ENCODE measurements around the gene TP63.

The TP63 gene

GRCh38 chr3:189824629-189825312 lies 193.6 kb downstream of the TP63 start:
- DNase-seq, result no peak

DNA sequence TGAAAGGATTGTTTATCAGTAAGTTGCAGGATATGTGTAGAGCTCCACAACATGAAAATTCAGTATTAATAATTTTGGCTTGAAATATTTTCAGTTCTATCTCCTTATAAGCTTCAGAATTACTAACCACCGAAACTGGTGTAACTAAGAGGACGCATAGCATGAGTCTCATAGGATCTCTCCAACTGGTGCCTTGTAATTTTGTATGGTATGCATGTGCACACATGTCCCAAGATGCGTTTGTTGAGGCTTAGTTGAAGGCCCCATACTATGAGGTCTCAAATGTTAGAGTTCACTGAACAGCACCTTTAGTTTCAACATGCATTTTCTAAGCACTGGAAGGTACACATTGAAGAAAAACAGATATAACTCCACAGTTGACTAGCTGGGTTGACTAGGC lies 195.4 kb downstream of the TP63 start:
- DNase-seq, result no peak

DNA sequence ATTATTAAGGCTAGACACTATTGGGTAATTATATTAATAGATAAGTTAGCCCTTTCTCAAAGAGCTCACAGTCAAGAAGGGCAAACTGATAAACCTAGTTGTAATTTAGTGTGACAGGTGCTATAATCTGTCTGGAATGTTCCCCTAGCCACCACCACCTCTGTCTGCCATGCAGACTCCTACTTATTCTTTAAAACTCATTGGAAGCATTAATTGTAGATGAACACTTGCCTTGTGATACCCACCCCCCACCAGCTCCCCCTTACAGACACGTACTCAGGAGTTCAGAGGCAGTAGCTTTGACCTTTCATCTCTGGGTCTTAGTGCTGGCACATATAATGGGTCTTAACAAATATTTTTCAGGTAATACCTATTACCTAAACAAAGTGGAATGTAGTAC lies 195.9 kb downstream of the TP63 start:
- no peak for DNase-seq

DNA sequence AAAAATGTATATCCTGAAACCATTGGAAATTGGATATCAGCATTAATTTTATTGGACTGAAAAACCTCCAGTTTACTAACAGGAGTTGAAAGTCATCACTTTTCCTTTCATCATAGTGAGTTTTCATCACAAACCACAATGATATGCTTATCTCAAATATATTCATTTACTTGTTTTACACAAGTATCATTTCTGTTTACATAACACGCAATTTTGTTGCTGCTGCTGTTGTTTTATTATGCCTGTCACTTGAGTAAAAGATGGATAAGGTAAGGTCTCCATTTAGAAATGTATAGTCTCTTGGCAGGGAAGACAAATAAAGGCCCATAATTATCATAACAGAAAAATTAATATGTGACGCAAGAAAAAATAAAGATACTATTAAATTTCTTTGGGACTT lies 199.2 kb downstream of the TP63 start:
- DNase-seq, result no peak

DNA sequence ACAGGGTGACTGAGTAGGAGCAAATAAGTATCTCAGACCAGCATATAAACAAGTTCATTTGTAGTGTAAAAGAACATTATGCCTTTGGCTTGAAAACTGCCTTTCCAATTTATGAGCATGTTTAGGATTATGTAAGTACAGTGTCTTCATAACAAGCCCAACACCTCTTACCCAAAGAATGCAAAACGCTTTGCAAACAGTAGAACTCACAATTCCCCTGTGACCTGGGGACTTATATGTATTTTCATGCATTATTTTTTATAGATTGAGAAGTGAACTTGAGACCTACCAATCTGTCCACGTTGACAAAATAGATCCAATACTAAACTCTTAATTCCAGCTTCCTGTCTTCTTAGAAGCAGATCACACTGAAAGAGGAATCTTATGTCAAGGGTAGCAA lies 202.1 kb downstream of the TP63 start:
- no peak for DNase-seq

GRCh38 chr3:189833996-189834395 lies 202.8 kb downstream of the TP63 start:
- DNase-seq, result no peak

DNA sequence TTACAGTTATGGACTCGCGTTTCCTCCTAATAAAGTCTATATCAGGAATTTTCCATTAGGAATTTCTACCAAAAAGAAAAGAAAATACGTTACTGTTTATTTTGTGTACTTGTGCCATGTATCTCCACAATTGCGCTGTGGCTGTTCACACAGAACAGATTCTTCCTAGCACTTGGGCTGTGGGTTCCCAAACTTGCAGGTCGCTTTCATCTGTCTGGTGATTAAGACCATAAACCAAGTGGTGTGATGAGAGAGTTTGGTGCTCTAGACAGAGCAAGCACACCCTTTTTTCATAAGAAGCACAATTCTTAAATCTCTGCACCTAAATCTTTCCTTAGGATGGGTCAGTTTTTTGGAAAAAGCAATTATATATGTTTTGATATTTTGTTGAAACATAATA lies 203.3 kb downstream of the TP63 start:
- DNase-seq, result no peak

GRCh38 chr3:189836795-189837194 lies 205.6 kb downstream of the TP63 start:
- no peak for DNase-seq

- DNase-seq, result no peak
Observed at GRCh38 chr3:189838291-189838690, 207.1 kb downstream of the TP63 start.

DNA sequence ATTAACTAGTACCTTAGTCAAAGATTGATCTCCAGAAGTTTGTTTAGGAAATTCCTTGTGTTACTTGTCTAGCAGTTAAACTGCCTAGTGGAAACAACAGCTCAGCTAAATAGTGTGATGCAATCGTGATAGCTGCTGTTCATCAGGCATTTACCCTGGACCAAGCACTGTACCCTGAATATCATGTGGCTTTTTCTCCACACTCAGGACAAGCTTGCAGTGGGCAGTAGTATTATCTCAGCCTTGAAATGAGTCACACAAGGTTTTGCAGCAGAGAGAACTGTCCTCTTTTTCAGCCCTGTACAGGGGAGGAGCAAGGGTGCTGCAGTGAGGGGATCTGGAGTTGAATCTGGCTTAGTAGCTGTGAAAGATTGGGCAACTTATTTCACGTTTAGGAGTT lies 208.4 kb downstream of the TP63 start:
- no peak for DNase-seq

DNA sequence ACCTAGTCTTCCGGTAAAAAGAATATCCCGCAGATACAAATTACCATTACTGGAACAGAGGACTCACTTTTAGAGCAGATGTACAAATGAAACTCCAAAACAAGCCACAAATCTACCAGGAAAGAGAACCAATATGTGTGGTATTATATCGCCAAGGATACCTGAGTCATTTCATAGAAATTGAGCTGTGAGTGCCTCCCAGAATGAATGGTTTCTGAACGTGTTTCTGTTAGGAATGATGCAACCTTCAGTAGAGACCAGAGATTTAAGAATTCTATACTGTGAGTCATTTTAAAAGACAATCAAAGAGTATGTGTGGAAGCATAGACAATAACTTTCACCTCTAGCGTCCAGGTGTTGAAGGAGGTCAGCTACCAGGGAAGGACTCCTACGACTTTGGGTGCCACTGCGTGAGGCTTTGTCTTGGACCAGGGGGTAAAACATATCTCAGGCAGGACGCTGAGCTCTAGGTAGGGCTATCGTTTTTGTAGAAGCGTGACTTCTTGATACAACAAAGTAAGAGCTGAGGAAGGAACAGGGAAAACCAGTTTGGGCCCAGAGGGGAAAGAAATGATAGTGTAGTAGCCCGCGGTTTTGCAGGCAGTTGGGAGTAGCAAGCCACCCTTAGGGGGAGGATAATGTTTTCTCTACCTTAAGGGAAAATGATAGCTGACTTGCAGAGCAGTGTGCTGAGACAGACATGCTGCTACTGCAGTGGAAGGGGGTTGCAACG lies 210.4 kb downstream of the TP63 start:
- DNase-seq, result no peak

DNA sequence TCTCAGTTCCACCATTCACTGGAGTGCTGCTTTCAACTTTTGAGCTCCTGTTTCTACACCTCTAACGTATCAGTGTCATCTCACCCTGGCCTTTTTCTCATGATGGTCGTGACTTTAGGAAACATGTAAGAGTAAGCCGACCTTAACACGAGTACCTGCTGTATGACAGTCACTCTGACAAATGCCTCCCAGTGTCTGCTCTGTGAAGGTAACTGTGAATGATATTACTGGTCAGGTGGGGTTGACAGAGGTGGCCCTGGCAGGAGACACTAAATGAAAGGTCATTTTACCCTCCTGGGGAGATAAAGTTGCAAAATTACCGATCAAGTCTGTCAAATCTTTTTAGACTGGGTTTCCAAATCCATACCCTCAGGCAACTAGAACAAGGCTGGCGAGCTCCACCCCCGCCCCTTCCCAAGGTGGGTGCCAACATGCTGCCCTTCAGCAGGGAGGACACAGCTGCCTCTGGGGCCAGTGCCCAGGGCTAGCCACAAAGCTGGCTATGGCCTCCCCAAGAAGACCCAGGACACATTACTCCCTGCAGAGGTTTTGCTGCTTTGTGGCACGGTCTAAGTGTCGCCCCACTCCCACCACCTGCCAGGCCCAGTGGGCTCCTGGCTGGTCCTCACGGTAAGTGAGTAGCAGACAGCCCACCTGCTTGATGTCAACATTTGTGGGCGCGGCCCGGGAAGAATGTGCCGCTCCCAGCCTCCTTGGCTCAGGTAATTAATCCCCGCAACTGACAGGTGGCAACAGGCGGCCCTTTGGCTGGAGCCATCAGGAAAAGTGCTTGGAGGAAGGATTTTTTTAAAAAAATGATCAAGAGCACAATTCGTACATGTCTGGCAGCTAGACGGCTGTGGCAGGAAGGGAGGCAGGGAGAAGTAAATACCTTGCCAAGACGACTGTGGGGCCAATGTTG lies 211.8 kb downstream of the TP63 start:
- DNase-seq, result no peak

DNA sequence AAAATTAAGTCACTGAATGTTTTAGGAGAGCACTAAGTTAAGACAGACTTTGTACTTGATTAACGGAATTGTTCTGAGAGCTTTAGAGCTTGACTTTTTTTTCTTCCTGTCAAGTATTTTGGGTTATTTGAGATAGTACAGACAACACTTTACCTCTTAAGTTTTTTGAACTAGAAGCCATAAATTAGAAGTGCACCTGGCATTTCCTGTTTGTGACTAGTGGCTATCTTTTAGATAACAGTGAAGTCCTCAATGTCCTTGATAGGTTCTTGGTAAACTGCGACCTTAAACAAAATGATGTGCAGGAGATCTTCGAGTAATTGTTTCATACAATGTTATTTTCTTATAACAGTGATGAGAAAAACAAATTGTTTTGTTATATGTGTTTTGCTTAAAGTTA lies 213.9 kb downstream of the TP63 start:
- DNase-seq, result no peak

GRCh38 chr3:189848395-189849040 lies 217.3 kb downstream of the TP63 start:
- no peak for DNase-seq

- no peak for DNase-seq
Observed at GRCh38 chr3:189849262-189849661, 218.1 kb downstream of the TP63 start.

GRCh38 chr3:189851682-189852081 lies 220.5 kb downstream of the TP63 start:
- no peak for DNase-seq

DNA sequence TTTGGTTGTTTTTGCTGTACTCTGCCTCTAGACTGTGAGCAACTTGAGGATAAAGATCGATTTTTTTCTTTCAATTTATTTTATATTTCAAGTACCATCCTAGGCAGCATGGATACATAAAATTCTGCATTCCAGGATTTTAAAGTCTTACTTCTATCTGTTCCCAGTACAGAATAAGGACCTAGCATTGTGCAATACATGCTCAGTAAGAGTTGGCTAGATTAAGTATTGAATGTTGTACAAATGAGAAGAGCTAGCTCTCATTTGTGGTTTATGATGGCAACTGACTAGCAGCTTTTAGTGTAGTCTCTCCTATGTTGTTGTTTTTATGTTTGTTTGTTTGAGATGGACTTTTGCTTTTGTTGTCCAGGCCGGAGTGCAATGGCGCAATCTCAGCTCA lies 222.7 kb downstream of the TP63 start:
- DNase-seq, result no peak

GRCh38 chr3:189860296-189860695 lies 229.1 kb downstream of the TP63 start:
- DNase-seq, result no peak

DNA sequence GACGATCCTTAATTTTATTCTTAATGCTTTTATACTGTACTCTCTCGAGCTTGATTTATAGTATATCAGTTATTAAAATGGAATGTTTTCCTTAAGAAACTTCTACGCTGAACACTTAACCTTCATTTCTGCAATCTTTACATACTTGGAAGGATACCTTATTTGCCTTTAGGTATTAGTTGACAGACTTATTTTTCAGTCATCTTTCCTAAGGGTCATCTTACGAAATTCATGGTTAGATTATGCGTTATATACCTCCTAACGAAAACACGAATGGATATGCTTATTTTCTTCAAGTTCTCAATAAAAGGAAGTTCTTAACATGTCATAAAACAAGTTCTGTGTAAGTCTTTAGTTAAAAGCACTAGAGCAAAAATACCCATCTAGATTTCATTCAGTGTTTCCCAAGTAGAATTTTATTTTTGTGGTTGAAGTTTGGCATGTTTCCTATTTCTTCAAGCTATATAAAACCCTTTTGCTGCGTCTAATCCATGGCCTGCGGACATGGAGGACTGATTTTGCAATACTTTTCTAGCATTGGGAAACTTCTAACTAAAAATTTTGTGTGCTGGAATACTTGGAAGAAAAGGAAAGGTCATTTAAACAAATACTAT lies 231.3 kb downstream of the TP63 start:
- no peak for DNase-seq

- no peak for DNase-seq
Observed at GRCh38 chr3:189863031-189863430, 231.8 kb downstream of the TP63 start.

GRCh38 chr3:189868061-189868460 lies 236.9 kb downstream of the TP63 start:
- DNase-seq, result no peak

GRCh38 chr3:189869165-189869564 lies 238.0 kb downstream of the TP63 start:
- no peak for DNase-seq

DNA sequence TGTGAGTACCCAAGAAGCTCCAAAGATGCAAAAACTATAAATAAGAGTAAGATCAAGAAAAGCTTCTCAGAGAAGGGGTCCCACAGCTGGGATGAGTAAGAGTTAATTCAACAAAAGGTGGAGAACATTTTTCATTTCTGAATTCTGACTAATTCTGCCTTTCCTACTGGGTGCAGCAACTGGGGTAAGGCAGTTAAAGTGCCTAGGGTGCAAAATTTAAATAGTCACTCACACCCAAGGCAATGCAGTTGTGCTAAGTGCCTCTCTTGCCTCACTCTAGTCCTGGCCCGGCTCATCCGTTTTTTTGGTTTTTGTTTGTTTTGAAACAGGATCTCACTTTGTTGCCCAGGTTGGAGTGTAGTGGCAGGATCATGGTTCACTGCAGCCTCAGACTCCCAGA lies 240.2 kb downstream of the TP63 start:
- DNase-seq, result no peak

Measured in activated CD4-positive, CD25-positive, alpha-beta regulatory T cell treated with anti-CD3 and anti-CD28 coated beads, Interleukin-2, amount 50 U/mL, for 72 hours (primary cell).